SK-N-SH treated with all-trans-retinoic acid at 6 μM for 48 hours (cell line): Measurements from ENCODE around the gene ACTR8.

ENCODE experiments used
- ATAC-seq: fragments of 200-7000 bp; cut with Tn5 transposase; 3 replicates; pipeline ENCODE4 v1.9.1; 2020; ENCODE audit warnings: mild to moderate bottlenecking, moderate library complexity
- ARNTL ChIP-seq: fragments of 450-650 bp; formaldehyde crosslinking; IDR thresholded peaks from 2 replicates; pipeline ENCODE4 v1.5.0; 2020; ENCODE audit warnings: low read depth, mild to moderate bottlenecking, moderate library complexity, borderline replicate concordance
- BACH2 ChIP-seq: fragments of 250-450 bp; sonication (Bioruptor Pico); IDR thresholded peaks from 2 replicates; pipeline ENCODE4 v1.9.0; 2021; ENCODE audit warnings: mild to moderate bottlenecking, borderline replicate concordance
- CSDC2 ChIP-seq: fragments of 250-450 bp; sonication (Bioruptor Pico); IDR thresholded peaks from 2 replicates; pipeline ENCODE4 v1.5.0; 2020; ENCODE audit warnings: mild to moderate bottlenecking, moderate library complexity
- ISL1 ChIP-seq: fragments of 250-450 bp; sonication (Bioruptor Pico); IDR thresholded peaks from 2 replicates; pipeline ENCODE4 v2.1.2; 2022; ENCODE audit warnings: mild to moderate bottlenecking, moderate library complexity
- OSR1 ChIP-seq: fragments of 250-450 bp; sonication (Bioruptor Pico); IDR thresholded peaks from 2 replicates; pipeline ENCODE4 v1.8.0; 2022; ENCODE audit warnings: moderate library complexity, mild to moderate bottlenecking, inconsistent platforms
- PPARA ChIP-seq: fragments of 250-450 bp; sonication (Bioruptor Pico); IDR thresholded peaks from 2 replicates; pipeline ENCODE4 v1.5.0; 2020; ENCODE audit warnings: mild to moderate bottlenecking, borderline replicate concordance
- RARB ChIP-seq: fragments of 250-450 bp; sonication (Bioruptor Pico); IDR thresholded peaks from 2 replicates; pipeline ENCODE4 v1.8.0; 2021; ENCODE audit warnings: mild to moderate bottlenecking, moderate library complexity
- SNAI2 ChIP-seq: fragments of 250-450 bp; sonication (Bioruptor Pico); IDR thresholded peaks from 2 replicates; pipeline ENCODE4 v1.5.0; 2020; ENCODE audit warnings: mild to moderate bottlenecking, moderate library complexity
- TCF4 ChIP-seq: fragments of 250-450 bp; sonication (Bioruptor Pico); IDR thresholded peaks from 2 replicates; pipeline ENCODE4 v1.8.0; 2021; ENCODE audit warnings: mild to moderate bottlenecking, moderate library complexity, borderline replicate concordance
- TOX ChIP-seq: fragments of 250-450 bp; sonication (Bioruptor Pico); IDR thresholded peaks from 2 replicates; pipeline ENCODE4 v1.8.0; 2021; ENCODE audit warnings: mild to moderate bottlenecking, moderate library complexity, borderline replicate concordance
- ZC3H10 ChIP-seq: fragments of 250-450 bp; sonication (Bioruptor Pico); IDR thresholded peaks from 2 replicates; pipeline ENCODE4 v1.5.1; 2021; ENCODE audit warnings: mild to moderate bottlenecking, moderate library complexity
- ZFP30 ChIP-seq: fragments of 450-650 bp; formaldehyde crosslinking; IDR thresholded peaks from 2 replicates; pipeline ENCODE4 v1.5.0; 2022; ENCODE audit warnings: mild to moderate bottlenecking, moderate library complexity
- ZNF565 ChIP-seq: fragments of 450-650 bp; formaldehyde crosslinking; conservative IDR thresholded peaks from 2 replicates; pipeline ENCODE4 v1.5.0; 2020; ENCODE audit warnings: low read depth, mild to moderate bottlenecking, moderate library complexity
- ZNF70 ChIP-seq: fragments of 450-650 bp; formaldehyde crosslinking; IDR thresholded peaks from 2 replicates; pipeline ENCODE4 v1.5.0; 2020; ENCODE audit warnings: mild to moderate bottlenecking, moderate library complexity
- ZNF8 ChIP-seq: fragments of 450-650 bp; formaldehyde crosslinking; IDR thresholded peaks from 2 replicates; pipeline ENCODE4 v1.5.0; 2020; ENCODE audit warnings: mild to moderate bottlenecking, moderate library complexity
- TF ChIP-seq, protein P1 (sequence below): fragments of 250-450 bp; sonication (Bioruptor Pico); IDR thresholded peaks from 2 replicates; pipeline ENCODE4 v1.5.1; 2021; ENCODE audit warnings: mild to moderate bottlenecking, moderate library complexity
- TF ChIP-seq, protein P2 (sequence below): fragments of 250-450 bp; sonication (Bioruptor Pico); IDR thresholded peaks from 2 replicates; pipeline ENCODE4 v1.8.0; 2020; ENCODE audit warnings: mild to moderate bottlenecking, moderate library complexity, borderline replicate concordance
- TF ChIP-seq, protein P3 (sequence below): fragments of 250-450 bp; sonication (Bioruptor Pico); IDR thresholded peaks from 2 replicates; pipeline ENCODE4 v1.8.0; 2021; ENCODE audit warnings: low read depth, mild to moderate bottlenecking, moderate library complexity, borderline replicate concordance
- TF ChIP-seq, protein P4 (sequence below): fragments of 250-450 bp; sonication (Bioruptor Pico); IDR thresholded peaks from 2 replicates; pipeline ENCODE4 v1.5.1; 2020; ENCODE audit warnings: low read depth, mild to moderate bottlenecking, moderate library complexity
- TF ChIP-seq, protein P5 (sequence below): fragments of 250-450 bp; sonication (Bioruptor Pico); IDR thresholded peaks from 2 replicates; pipeline ENCODE4 v1.5.0; 2020; ENCODE audit warnings: mild to moderate bottlenecking, moderate library complexity

Gene ACTR8

DNA sequence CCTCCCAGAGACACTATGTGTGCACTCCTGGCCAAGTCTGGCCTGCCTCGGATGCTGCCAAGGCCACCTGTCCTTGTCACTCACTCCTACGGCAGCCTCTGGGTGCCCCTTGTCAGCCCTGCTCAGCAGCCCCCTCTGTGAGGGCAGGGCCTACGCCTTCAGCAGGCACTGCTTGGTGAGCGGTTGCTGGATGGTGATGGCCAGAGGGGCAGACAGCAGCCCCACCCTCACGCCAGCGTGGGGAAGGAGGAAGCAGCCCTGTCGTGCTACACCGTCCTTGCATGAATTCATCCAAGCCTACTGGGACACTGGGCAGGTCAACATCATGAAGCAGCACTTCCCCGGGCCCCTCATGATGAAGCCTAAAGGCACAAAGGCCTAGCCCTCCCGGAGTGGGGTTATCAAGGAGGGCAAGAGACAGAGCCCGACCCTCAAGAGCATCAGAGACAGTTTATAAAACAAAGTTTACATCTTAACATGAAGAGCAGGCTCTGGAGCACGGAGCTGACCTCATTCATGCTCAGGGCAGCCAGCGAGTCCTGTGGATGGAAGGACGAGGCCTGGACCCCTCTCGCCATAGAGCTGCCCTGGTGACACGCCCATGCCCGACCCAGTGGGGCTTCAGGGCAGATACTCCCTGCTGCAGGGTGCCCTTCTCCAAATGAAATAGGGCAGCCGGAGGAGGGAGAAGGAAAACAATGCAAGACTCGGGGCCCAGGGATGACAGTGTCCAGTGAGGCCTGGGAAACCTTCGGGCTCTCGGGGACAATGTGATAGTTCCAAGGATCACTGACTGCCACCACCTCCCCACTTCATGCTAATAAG, 61.0 kb downstream of the ACTR8 start:
- ATAC-seq: no peak
- no peak for TF ChIP-seq ZNF8 (CRISPR knock-in tag)
- TF ChIP-seq ZC3H10: no peak
- no peak for TF ChIP-seq OSR1 (CRISPR knock-in tag)
- no peak for TF ChIP-seq ARNTL (CRISPR knock-in tag)
- TF ChIP-seq, all 23 proteins: peak for 0

DNA sequence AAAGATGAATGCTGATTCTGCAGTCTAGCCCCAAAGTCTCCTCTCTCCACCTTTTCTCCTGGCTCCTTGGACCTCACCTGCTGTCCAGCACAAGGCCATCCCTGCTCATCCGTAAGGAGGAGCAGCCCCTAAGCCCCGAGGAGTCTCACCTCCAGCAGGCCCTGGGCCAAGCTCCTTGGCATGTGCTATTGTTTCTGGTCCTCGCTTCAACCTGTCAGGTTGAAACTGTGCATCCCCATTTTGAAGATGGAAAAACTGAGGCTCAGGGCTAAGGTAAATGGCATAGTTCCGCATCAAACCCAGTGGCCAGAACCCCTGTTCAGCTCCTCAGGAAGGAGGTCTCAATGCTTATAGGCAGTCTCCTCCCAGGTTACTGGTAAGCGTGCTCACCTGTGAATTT, 61.9 kb downstream of the ACTR8 start:
- ATAC-seq: no peak
- TF ChIP-seq TCF4 (CRISPR knock-in tag) (no peak), PPARA (CRISPR knock-in tag) (no peak), TOX (CRISPR knock-in tag) (no peak), CSDC2 (no peak), ZNF565 (CRISPR knock-in tag) (no peak), ZC3H10 (no peak), ISL1 (CRISPR knock-in tag) (no peak), ARNTL (CRISPR knock-in tag) (no peak), BACH2 (CRISPR knock-in tag) (no peak), OSR1 (CRISPR knock-in tag) (no peak), ZNF70 (CRISPR knock-in tag) (no peak), ZFP30 (CRISPR knock-in tag) (no peak), RARB (CRISPR knock-in tag) (no peak)
- TF ChIP-seq, protein P1, sequence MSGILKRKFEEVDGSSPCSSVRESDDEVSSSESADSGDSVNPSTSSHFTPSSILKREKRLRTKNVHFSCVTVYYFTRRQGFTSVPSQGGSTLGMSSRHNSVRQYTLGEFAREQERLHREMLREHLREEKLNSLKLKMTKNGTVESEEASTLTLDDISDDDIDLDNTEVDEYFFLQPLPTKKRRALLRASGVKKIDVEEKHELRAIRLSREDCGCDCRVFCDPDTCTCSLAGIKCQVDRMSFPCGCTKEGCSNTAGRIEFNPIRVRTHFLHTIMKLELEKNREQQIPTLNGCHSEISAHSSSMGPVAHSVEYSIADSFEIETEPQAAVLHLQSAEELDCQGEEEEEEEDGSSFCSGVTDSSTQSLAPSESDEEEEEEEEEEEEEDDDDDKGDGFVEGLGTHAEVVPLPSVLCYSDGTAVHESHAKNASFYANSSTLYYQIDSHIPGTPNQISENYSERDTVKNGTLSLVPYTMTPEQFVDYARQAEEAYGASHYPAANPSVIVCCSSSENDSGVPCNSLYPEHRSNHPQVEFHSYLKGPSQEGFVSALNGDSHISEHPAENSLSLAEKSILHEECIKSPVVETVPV (CRISPR knock-in tag): no peak
- TF ChIP-seq, protein P2, sequence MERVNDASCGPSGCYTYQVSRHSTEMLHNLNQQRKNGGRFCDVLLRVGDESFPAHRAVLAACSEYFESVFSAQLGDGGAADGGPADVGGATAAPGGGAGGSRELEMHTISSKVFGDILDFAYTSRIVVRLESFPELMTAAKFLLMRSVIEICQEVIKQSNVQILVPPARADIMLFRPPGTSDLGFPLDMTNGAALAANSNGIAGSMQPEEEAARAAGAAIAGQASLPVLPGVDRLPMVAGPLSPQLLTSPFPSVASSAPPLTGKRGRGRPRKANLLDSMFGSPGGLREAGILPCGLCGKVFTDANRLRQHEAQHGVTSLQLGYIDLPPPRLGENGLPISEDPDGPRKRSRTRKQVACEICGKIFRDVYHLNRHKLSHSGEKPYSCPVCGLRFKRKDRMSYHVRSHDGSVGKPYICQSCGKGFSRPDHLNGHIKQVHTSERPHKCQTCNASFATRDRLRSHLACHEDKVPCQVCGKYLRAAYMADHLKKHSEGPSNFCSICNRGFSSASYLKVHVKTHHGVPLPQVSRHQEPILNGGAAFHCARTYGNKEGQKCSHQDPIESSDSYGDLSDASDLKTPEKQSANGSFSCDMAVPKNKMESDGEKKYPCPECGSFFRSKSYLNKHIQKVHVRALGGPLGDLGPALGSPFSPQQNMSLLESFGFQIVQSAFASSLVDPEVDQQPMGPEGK (CRISPR knock-in tag): no peak
- TF ChIP-seq, protein P3, sequence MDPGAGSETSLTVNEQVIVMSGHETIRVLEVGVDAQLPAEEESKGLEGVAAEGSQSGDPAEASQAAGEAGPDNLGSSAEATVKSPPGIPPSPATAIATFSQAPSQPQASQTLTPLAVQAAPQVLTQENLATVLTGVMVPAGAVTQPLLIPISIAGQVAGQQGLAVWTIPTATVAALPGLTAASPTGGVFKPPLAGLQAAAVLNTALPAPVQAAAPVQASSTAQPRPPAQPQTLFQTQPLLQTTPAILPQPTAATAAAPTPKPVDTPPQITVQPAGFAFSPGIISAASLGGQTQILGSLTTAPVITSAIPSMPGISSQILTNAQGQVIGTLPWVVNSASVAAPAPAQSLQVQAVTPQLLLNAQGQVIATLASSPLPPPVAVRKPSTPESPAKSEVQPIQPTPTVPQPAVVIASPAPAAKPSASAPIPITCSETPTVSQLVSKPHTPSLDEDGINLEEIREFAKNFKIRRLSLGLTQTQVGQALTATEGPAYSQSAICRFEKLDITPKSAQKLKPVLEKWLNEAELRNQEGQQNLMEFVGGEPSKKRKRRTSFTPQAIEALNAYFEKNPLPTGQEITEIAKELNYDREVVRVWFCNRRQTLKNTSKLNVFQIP: no peak
- TF ChIP-seq, protein P4, sequence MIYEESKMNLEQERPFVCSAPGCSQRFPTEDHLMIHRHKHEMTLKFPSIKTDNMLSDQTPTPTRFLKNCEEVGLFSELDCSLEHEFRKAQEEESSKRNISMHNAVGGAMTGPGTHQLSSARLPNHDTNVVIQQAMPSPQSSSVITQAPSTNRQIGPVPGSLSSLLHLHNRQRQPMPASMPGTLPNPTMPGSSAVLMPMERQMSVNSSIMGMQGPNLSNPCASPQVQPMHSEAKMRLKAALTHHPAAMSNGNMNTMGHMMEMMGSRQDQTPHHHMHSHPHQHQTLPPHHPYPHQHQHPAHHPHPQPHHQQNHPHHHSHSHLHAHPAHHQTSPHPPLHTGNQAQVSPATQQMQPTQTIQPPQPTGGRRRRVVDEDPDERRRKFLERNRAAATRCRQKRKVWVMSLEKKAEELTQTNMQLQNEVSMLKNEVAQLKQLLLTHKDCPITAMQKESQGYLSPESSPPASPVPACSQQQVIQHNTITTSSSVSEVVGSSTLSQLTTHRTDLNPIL: no peak
- TF ChIP-seq, protein P5, sequence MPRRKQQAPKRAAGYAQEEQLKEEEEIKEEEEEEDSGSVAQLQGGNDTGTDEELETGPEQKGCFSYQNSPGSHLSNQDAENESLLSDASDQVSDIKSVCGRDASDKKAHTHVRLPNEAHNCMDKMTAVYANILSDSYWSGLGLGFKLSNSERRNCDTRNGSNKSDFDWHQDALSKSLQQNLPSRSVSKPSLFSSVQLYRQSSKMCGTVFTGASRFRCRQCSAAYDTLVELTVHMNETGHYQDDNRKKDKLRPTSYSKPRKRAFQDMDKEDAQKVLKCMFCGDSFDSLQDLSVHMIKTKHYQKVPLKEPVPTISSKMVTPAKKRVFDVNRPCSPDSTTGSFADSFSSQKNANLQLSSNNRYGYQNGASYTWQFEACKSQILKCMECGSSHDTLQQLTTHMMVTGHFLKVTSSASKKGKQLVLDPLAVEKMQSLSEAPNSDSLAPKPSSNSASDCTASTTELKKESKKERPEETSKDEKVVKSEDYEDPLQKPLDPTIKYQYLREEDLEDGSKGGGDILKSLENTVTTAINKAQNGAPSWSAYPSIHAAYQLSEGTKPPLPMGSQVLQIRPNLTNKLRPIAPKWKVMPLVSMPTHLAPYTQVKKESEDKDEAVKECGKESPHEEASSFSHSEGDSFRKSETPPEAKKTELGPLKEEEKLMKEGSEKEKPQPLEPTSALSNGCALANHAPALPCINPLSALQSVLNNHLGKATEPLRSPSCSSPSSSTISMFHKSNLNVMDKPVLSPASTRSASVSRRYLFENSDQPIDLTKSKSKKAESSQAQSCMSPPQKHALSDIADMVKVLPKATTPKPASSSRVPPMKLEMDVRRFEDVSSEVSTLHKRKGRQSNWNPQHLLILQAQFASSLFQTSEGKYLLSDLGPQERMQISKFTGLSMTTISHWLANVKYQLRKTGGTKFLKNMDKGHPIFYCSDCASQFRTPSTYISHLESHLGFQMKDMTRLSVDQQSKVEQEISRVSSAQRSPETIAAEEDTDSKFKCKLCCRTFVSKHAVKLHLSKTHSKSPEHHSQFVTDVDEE: no peak

DNA sequence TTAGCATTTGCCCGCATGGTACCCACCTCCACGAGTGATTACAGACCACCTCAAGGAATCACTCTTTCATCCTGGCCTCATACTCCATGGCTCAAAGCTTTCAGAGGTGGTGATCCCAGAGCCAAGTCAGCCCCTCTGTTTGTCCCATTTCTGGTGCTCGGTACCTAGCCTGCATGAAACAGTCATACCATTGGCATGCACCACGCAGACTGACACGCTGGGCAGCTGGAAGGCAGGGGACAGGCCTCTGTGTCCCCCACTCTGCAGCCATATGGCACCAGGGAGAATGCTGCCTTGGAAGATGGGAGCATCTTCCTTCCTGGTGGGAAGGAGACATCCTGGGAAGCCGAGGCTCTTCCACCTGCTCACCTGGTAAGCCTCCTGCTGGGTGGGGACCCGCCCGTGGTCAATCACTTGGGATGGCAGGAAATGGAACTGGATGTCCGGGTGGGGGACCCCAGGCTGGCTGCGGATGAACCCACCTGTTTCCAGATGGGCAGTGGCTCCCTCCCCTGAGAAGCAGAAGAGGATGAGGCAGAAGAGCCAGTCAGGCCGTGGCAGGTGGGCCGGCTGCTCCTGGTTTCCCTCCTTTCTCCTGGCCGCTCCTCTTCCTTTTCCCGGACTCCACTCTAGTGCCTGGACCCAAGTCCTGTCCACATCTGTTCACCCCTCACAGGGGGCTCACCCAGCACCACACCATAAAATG, 62.6 kb downstream of the ACTR8 start:
- no peak for TF ChIP-seq TOX (CRISPR knock-in tag)
- no peak for TF ChIP-seq ZC3H10
- no peak for TF ChIP-seq SNAI2 (CRISPR knock-in tag)
- TF ChIP-seq TCF4 (CRISPR knock-in tag): no peak
- no peak for TF ChIP-seq ARNTL (CRISPR knock-in tag)
- no peak for TF ChIP-seq ZNF70 (CRISPR knock-in tag)
- TF ChIP-seq ZNF565 (CRISPR knock-in tag): no peak
- TF ChIP-seq, protein P1 (CRISPR knock-in tag): no peak
- no peak for TF ChIP-seq PPARA (CRISPR knock-in tag)
- no peak for TF ChIP-seq ZNF8 (CRISPR knock-in tag)
- no peak for ATAC-seq
